Activated CD4-positive, alpha-beta T cell treated with anti-CD3 and anti-CD28 coated beads, Interleukin-2, amount 50 U/mL, for 24 hours (primary cell): ENCODE results near the gene ASGR1.
"Not testable (repeated sequence)": the region's sequence is repeated elsewhere in the genome, so short reads cannot be mapped to it uniquely, and the experiment has no call there.

Experiments
- DNase-seq, 2 donors: peaks; one replicate each; pipeline ENCODE4 v3.0.0-alpha.2; 2020; ENCODE audit warnings: low read depth in 1 of 2, low spot score in 1 of 2

The ASGR1 gene

GRCh38 chr17:7166873-7167272 lies 12.3 kb downstream of the ASGR1 start:
- DNase-seq: no peak

GRCh38 chr17:7159571-7159970 lies 19.6 kb downstream of the ASGR1 start:
- not testable (repeated sequence) for DNase-seq

GRCh38 chr17:7158424-7158823 lies 20.7 kb downstream of the ASGR1 start:
- not testable (repeated sequence) for DNase-seq

- no peak for DNase-seq
Observed at GRCh38 chr17:7156342-7156940, 22.7 kb downstream of the ASGR1 start.

- DNase-seq: no peak
Observed at GRCh38 chr17:7147772-7148171, 31.4 kb downstream of the ASGR1 start.

- DNase-seq: no peak
Observed at GRCh38 chr17:7146115-7146514, 33.1 kb downstream of the ASGR1 start.

- DNase-seq: no peak
Observed at GRCh38 chr17:7144213-7144612, 35.0 kb downstream of the ASGR1 start.

- no peak for DNase-seq
Observed at GRCh38 chr17:7141824-7142223, 37.3 kb downstream of the ASGR1 start.

GRCh38 chr17:7139400-7139799 lies 39.8 kb downstream of the ASGR1 start:
- no peak for DNase-seq

GRCh38 chr17:7138800-7139381 lies 40.3 kb downstream of the ASGR1 start:
- DNase-seq: no peak

GRCh38 chr17:7137171-7137943 lies 41.8 kb downstream of the ASGR1 start:
- DNase-seq: no peak

GRCh38 chr17:7136266-7136877 lies 42.8 kb downstream of the ASGR1 start:
- peak; percentile 65 to 68 for DNase-seq

GRCh38 chr17:7133916-7134315 lies 45.3 kb downstream of the ASGR1 start:
- DNase-seq: no peak

GRCh38 chr17:7133424-7133823 lies 45.7 kb downstream of the ASGR1 start:
- peak; percentile 18 to 19 for DNase-seq

GRCh38 chr17:7132511-7133094 lies 46.6 kb downstream of the ASGR1 start:
- peak; percentile 15 to 54 for DNase-seq

GRCh38 chr17:7131423-7131791 lies 47.8 kb downstream of the ASGR1 start:
- DNase-seq: no peak

GRCh38 chr17:7130621-7131422 lies 48.3 kb downstream of the ASGR1 start:
- no peak for DNase-seq

GRCh38 chr17:7129311-7129710 lies 49.9 kb downstream of the ASGR1 start:
- no peak for DNase-seq

- no peak for DNase-seq
Observed at GRCh38 chr17:7128160-7128559, 51.0 kb downstream of the ASGR1 start.

GRCh38 chr17:7127501-7127900 lies 51.7 kb downstream of the ASGR1 start:
- DNase-seq: not testable (repeated sequence)

GRCh38 chr17:7126386-7126785 lies 52.8 kb downstream of the ASGR1 start:
- DNase-seq: not testable (repeated sequence)
